GM18520 (cell line): ENCODE data around the gene GH1.
A peak's percentile ranks its signal among the peaks of the same experiment; 100 is the strongest.

ENCODE experiments used
- ATAC-seq: cut with Tn5 transposase; IDR thresholded peaks from one replicate; pipeline ENCODE4 v1.9.1; 2021; ENCODE audit not compliant: unreplicated experiment

GH1 gene

DNA sequence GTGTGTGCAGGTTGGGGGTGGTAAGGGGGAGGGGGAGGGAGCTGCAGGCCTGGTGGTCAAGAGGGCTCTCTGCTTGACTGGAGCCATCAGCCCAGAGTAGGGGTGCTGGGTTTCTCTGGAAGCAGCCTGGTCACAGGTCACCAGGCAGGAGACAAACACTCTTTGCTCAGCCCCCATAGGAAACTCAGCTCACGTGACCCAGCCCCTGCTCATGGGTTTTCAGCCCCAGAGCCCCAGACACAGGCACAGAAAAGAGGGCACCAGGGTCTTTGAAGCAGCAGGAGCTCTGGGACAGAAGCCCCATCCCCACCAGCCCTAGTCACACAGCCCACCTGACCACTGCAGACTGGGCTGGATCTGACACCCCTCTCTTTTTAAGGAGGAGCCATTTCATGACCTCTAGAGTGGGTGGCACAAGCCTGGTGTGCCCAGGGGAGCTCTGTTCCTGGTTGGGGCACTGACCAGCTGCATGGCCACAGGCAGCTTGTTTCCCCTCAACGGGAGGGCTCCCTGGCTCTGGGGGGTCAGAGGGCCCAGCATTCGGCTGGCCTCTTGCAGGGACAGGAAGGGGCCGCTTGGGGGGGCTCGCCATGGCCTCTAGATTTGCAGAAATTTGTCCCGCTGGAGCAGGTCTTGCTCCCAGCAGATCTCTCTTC lies 27.3 kb upstream of the GH1 start:
- ATAC-seq: no peak

DNA sequence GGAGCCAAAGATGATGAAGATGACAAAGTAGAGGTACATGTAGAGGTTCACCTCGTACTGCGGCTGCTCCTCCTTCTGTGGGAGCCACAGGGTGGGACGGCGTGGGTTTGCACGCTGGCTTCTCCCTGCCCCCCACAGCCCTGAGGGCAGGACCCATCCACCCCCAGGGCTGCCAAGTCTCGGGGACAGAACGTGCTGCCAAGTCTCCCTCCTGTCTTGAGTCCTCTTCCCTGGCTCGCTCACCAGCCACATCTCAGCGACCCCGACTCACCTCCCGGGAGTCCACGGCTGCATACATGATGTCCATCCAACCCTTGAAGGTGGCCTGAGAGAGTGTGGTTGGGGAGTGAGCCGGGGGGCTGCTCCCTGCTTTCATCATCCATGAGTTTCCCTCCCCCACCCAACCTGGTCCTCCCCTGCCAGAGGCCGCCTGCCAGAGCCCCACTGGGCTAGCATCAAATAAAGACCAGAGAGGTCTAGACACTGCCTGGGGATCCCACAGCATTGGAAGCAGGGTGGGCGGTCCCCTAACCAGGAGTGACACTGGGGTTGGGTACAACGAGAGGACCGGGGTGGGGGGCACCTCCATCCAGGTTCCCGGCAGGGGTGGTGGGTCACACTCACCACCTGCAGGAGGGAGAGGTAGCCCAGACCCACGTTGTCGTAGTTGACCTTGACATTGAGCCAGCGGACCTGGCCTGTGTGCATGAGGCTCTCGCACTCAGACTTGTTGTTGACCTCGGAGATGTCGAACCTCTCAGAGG lies 26.3 kb upstream of the GH1 start:
- no peak for ATAC-seq

DNA sequence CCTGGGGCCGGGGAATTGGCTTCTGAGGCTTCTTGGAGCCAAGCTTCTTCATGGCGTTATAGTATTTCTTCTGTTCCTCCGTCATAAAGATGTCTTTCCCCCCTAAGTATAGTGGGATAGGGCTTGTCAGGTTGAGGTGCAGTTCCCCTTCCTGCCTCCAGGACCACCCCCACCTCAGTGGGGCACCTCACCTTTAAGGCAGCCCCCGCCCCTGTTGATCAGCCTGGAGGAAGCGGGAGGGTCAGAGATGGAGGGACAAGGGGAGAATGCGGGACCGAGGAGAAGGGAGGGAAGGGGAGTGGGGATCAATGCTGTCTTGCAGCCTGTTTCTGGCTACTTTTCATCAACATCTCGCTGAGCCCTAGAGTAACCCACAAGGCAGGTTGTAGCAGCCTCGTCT lies 25.1 kb upstream of the GH1 start:
- ATAC-seq: no peak

DNA sequence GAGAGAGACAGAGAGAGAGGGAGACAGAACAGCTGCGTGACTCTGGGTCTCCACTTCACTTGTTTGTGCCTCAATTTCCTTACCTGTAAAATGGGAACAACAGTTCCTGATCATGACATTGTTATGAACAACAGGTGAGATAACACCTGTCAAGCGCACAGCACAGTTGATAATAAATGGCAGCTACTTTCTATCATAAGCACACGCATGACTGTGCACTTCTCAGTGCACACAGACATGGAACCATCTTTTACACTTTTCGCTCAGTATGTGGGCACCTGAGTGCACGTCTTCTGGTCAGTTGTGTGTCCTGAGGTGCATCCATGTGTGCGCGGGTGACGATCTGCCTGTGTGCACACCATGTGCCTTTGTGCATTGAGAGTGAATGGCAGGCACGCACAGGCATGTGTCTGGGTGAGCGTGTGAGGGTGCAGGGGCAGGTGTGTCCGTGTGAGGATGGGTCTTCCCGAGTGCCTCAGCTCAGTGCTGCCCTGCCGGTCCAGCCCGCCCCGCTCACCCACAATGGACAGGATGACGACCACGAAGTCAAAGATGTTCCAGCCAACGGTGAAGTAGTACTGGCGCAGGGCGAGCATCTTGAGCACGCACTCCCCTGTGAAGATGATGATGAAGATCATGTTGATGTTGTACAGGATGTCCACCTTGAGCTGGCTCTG lies 23.8 kb upstream of the GH1 start:
- ATAC-seq: no peak

DNA sequence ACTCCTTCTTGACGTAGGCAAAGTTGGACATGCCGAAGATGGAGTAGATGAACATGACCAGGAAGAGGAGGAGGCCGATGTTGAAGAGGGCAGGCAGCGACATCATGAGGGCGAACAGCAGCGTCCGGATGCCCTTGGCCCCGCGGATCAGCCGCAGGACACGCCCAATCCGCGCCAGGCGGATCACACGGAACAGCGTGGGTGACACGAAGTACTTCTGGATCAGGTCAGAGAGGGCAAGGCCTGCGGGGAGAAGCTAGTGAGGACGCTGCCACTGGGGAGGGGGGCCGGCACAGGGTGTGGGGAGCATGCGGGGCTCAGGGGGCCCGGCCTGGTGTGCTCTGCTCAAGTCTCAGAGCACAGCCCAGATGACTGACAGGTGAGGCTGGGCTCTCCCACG lies 23.1 kb upstream of the GH1 start:
- ATAC-seq: no peak

DNA sequence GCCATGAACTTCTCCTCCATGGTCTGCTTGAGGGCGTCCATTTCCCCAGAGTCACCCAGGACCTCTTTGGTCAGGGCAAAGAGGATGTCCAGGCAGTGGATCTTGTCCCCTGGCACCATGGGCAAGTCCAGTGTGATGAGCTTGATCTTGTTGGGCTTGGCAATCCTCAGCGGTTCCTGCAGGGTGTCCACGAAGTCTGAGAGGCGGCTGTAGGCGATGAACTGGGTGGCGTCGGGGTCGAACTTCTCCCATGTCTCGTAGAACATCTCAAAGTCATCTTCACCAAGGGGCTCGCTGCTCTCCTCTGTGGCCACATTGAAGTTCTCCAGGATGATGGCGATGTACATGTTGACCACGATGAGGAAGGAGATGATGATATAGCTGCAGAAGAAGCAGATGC lies 22.5 kb upstream of the GH1 start:
- ATAC-seq: no peak

- no peak for ATAC-seq
Observed at GRCh38 chr17:63940584-63940983, 21.9 kb upstream of the GH1 start.

DNA sequence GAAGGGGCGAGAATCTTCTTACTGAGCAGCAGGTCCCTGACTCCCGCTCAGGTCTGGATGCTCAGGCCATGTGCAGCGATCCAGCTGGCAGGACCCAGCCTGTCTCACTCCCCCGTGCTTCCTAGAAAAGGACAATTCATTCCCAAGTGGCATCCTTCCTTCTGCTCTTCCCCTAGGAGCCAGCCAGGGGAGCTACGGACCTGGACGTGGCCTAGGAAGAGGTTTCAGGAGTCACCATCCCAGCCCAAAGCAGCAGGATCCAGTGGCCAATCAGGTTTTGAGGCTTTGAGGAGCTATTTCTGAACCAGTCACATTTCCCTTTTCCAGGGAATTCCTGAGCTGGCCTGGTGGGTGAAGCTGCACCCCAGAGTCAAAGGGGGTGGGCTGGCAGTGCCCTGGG lies 21.2 kb upstream of the GH1 start:
- no peak for ATAC-seq

GRCh38 chr17:63939401-63939800 lies 20.8 kb upstream of the GH1 start:
- no peak for ATAC-seq

- no peak for ATAC-seq
Observed at GRCh38 chr17:63937920-63938319, 19.3 kb upstream of the GH1 start.

DNA sequence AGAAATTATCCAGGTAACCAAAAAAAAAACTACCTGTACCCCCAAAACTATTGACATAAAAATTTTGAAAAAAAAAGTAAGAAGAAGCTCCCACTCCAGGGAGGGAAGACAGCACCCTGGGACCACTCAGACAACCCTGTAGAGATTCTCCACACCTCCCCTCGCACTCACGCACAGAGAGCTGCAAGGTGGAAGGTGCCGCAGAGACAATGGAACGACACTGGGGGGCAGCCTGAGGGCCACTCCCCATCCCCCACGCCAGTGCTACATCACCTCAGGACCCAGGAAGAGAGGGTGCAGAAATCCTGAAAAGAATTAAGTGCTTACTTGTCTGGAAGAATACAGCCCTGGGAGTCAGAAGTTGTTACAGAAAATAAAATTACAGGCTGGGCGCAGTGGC lies 18.7 kb upstream of the GH1 start:
- no peak for ATAC-seq

DNA sequence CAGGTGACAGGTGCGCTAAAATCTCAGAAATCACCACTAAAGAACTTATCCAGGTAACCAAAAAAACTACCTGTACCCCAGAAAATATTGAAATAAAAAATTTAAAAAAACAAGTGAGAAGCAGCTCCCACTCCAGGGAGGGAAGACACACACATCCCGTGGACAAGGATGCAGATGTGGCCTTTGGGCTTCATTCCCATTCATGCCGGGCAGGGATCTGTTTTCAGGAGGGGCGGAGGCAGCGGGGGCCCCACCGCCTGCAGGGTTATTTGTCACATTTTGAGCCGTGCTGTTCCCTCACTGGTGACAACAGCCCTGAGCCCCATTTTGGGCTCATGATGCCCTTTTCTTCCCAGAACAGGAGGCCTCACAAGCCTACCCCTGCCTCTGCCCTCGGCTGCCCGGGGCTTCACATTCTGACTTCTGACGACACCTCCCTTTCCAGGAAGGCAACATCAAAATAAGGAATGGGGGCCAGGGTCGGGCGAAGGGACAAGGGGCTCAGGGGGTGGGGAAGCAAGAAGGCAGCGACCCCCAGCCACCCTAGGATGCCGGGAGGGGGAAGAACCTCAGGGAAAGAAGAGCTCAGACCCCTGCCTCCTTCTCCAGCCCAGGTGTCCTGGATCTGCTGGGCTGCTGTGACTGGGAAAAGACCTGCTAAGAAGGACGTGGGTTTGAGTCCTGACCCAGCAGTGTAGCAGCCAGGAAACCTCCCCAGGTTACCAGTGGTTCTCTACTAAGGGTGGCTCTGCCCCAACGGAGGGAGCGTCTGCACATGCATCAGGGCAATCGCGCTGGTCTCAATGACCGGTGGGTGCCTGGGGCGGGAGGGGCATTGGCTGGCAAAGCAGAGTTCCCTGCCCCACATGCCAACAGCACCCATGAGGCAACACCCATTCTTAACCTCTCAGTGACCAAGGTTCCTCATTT lies 15.8 kb upstream of the GH1 start:
- no peak for ATAC-seq

DNA sequence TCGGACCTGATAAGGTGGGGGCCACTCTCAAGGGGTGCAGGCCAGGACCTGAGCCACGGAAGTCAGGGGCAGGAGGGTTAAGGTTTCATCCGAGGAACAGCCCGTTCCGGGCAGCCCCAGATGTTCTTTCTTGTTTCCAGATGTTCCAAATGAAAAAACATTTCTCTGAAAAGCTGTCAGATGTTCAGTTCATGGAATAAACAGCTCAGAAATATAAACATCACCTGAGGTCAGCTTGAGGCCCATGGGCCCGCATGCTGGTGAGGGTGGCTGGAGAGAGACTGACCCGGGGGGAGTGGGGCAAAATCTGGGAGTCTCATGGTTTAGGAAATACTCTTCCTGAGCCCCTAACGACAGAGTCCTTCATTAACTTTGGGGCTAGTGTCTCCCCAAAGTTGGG lies 15.0 kb upstream of the GH1 start:
- ATAC-seq: no peak

DNA sequence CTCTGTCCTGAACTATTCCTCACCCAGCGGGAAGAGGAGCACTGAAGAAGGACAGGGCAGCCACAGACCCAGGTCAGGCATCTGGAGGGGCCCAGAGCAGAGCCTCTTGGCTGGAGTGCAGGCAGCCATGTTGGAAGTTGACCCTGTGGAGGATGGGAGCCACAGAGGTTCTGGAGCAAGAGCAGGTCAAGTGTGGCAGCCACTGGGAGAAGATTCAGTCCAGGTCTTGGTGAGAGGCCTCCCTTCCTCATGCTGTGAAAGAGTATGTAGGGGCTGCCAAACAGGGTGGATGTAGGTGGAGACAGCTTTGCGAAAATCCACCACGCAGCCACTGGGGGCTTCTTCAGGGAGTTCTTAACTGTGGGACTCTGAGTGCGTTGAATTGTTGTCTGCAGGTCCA lies 14.1 kb upstream of the GH1 start:
- ATAC-seq: no peak

- peak; percentile 52 for ATAC-seq
Observed at GRCh38 chr17:63931981-63932561, 13.4 kb upstream of the GH1 start, which contains the start of gene CD79B. CD79B (minus strand) TSS chr17:63932331; CDS start chr17:63932261, 70 bp downstream.

DNA sequence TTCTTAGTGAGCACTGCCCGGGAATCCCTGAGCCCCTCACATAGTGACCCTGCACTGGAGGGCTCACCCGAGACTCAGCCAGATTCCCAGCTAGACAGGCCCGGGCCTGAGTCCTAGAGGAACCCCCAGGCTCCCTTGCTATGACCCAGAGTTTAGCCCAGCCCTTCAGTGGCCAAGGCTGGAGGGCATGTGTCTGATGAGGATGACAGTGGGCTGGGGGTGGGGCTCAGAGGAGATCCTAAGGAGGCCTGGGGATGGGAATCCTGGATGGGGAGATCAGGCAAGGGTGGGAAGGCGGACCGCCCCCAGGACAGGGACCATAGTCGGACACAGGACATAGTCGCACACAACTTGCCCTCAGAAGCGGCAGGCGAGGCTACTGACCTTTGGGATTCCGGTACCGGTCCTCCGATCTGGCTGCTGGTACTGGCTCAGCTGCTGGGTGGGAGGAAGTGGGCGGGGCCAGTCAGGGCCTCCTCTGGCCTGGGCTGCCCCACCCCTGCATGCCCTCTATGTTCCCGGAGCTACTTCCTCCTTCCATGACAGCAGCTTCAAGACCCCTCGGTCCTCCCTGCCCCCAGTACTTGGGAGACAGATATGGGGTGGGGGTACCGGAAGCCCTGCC lies 12.4 kb upstream of the GH1 start:
- ATAC-seq: peak; percentile 35

- ATAC-seq: no peak
Observed at GRCh38 chr17:63929860-63930766, 11.5 kb upstream of the GH1 start.

GRCh38 chr17:63928966-63929695 lies 10.5 kb upstream of the GH1 start:
- ATAC-seq: no peak
